ENCODE results near the gene PFN1.

The PFN1 gene

DNA sequence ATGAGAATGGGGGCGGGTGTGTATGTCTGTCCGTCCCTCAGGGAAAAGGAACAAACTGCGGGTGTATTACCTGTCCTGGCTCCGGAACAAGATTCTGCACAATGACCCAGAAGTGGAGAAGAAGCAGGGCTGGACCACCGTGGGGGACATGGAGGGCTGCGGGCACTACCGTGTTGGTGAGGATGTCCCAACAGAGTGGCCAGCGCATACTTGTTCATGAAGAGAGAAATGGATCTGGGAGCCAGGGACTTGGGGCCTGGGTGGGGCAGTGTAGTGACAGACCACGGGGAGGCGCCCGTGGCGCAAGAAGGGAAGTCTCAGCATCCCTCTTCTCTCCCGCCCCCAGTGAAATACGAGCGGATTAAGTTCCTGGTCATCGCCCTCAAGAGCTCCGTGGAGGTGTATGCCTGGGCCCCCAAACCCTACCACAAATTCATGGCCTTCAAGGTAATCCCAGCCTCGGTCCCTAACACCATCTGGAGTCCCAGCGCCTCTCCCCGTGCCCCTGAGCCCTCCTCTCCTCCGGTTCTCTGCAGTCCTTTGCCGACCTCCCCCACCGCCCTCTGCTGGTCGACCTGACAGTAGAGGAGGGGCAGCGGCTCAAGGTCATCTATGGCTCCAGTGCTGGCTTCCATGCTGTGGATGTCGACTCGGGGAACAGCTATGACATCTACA, 52.5 kb downstream of the PFN1 start:
- FAIRE-seq, result no peak

All from A204.1 (cell line).